Sigmoid colon (tissue), 7 donors: ENCODE data around the gene NTM. TPM values are rescaled to one million over a fixed set of nuclear protein-coding genes. Genes with fewer than 3 reads are reported as not detected.
"Not testable (repeated sequence)": the region's sequence is repeated elsewhere in the genome, so short reads cannot be mapped to it uniquely, and the experiment has no call there.

ENCODE experiments used
- DNase-seq: peaks from one replicate; pipeline ENCODE4 v3.0.0-alpha.2; 2019
- H3K27ac ChIP-seq, 4 donors: fragments of 200-600 bp; sonication (generic); one replicate each; pipeline ENCODE4 v1.5.1; 2016 to 2019; ENCODE audit warnings: mild to moderate bottlenecking in 1 of 4
- H3K27me3 ChIP-seq, 3 donors: fragments of 200-600 bp; sonication (generic); one replicate each; pipeline ENCODE4 v1.5.1; 2019; ENCODE audit warnings: mild to moderate bottlenecking in 1 of 3
- H3K36me3 ChIP-seq, 4 donors: fragments of 200-600 bp; sonication (generic); one replicate each; pipeline ENCODE4 v1.5.1; 2016 to 2019
- H3K4me1 ChIP-seq, 4 donors: fragments of 200-600 bp; sonication (generic); one replicate each; pipeline ENCODE4 v1.5.1; 2017 to 2019
- H3K4me3 ChIP-seq, 4 donors: fragments of 200-600 bp; sonication (generic); one replicate each; pipeline ENCODE4 v1.5.1; 2017 to 2019; ENCODE audit warnings: mild to moderate bottlenecking in 2 of 4, moderate library complexity in 1 of 4
- H3K9me3 ChIP-seq, 4 donors: fragments of 200-600 bp in 3 of 4; sonication (generic) in 3 of 4; one replicate each; pipeline versions ENCODE4 v1.5.1 to v1.6.1; 2013 to 2019
- EP300 ChIP-seq, 4 donors: sonication (generic); formaldehyde crosslinking; IDR thresholded peaks; one replicate each; pipeline ENCODE4 v1.6.1; 2017; ENCODE audit warnings: antibody characterized with exemption in 4 of 4
- POLR2A ChIP-seq, 2 donors: fragments of 450-650 bp; IDR thresholded peaks; one replicate each; pipeline ENCODE4 v1.6.1; 2016; ENCODE audit warnings: antibody characterized with exemption in 2 of 2, mild to moderate bottlenecking in 2 of 2, moderate library complexity in 2 of 2
- POLR2AphosphoS5 ChIP-seq, 4 donors: sonication (generic); formaldehyde crosslinking; IDR thresholded peaks; one replicate each; pipeline ENCODE4 v1.6.1; 2017; ENCODE audit warnings: antibody characterized with exemption in 4 of 4
- WGBS, 2 donors: extraction: QIAGEN DNeasy Blood & Tissue Kit; methylation state at CpG; one replicate each; pipeline ENCODE4 v1.1.7; 2013; 5-methylcytosine and 5-hydroxymethylcytosine counted together
- intact Hi-C: fragments of 100-400 bp; cut with DNase I; formaldehyde crosslinking; loops from one replicate; pipeline ENCODE4 v1.15.1; 2023
- polyA plus RNA-seq, 3 donors: library from polyadenylated mRNA; stranded (reverse); fragments of 200-250 nt; gene quantifications; one replicate each; pipeline ENCODE4 v1.2.3, GENCODE V29; 2013
- total RNA-seq, 4 donors: library from RNA; depleted of rRNA; stranded (reverse); fragments of >200 nt; gene quantifications; one replicate each; pipeline ENCODE4 v1.1.0, GENCODE V29; 2016
- TF ChIP-seq, protein P1 (sequence below), 4 experiments: fragments of 450-650 bp in 3 of 4; fragments of 200-600 bp in 1 of 4; IDR thresholded peaks; one replicate each; pipeline ENCODE4 v1.5.1; 2016 to 2019; ENCODE audit warnings: antibody characterized with exemption in 4 of 4, mild to moderate bottlenecking in 3 of 4, moderate library complexity in 2 of 4
- donor health status: healthy with polysubstance abuse.
- donor health status: Bipolar disorder and iron deficiency.
- donor health status: healthy.

Gene NTM
- total and polyA plus RNA-seq, 7 donors: 0.96 to 18.3 (median 6.4) TPM; not detected in 1

- Histone ChIP-seq H3K9me3 (no peaks in the 10 kb centered on the region), H3K27ac (no peak overlapping the region), H3K27me3 (no peaks in the 10 kb centered on the region), H3K36me3 (no peaks in the 10 kb centered on the region), H3K4me3 (no peak overlapping the region), H3K4me1 (no peaks in the 10 kb centered on the region)
- DNase-seq: no peak
- WGBS, 2 donors: 81 to 82% methylated on average over 8 of the region's 8 CpGs
- TF ChIP-seq POLR2A (IDR thresholded peaks at IDR 0.05) (no peak), POLR2AphosphoS5 (IDR thresholded peaks at IDR 0.05) (no peak), EP300 (IDR thresholded peaks at IDR 0.05) (no peak)
- TF ChIP-seq, protein P1, sequence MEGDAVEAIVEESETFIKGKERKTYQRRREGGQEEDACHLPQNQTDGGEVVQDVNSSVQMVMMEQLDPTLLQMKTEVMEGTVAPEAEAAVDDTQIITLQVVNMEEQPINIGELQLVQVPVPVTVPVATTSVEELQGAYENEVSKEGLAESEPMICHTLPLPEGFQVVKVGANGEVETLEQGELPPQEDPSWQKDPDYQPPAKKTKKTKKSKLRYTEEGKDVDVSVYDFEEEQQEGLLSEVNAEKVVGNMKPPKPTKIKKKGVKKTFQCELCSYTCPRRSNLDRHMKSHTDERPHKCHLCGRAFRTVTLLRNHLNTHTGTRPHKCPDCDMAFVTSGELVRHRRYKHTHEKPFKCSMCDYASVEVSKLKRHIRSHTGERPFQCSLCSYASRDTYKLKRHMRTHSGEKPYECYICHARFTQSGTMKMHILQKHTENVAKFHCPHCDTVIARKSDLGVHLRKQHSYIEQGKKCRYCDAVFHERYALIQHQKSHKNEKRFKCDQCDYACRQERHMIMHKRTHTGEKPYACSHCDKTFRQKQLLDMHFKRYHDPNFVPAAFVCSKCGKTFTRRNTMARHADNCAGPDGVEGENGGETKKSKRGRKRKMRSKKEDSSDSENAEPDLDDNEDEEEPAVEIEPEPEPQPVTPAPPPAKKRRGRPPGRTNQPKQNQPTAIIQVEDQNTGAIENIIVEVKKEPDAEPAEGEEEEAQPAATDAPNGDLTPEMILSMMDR (IDR thresholded peaks at IDR 0.05): no peak
- intact Hi-C loops: no loop called here
Measured at GRCh38 chr11:132361011-132361550, 990.7 kb downstream of the NTM start.

DNA sequence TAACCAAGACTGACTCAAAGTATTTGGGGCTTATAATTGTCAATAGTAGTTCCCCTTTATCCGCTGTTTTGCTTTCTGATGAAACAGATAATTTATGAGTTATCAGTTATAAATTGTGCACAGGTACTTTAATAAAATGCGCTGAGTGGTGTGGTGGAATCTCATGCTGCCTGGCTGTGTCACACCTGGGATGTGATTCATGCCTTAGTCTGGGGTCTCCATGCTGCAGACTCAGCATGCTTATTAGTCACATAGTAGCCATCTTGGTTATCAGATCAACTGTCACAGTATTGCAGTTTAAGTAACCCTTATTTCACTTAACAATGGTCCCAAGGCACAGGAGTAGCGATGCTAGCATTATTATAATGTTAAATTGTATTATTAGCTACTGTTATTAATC, 995.2 kb downstream of the NTM start:
- no peaks in the 10 kb centered on the region for H3K27me3 ChIP-seq
- intact Hi-C loops: no loop called here
- no peak for DNase-seq
- no peaks in the 10 kb centered on the region for H3K36me3 ChIP-seq
- H3K9me3 ChIP-seq: no peaks in the 10 kb centered on the region
- H3K27ac ChIP-seq: no peak overlapping the region
- no peak overlapping the region for H3K4me3 ChIP-seq
- no peaks in the 10 kb centered on the region for H3K4me1 ChIP-seq
- WGBS, 2 donors: 68 to 91% methylated on average over 3 of the region's 3 CpGs
- TF ChIP-seq POLR2A (IDR thresholded peaks at IDR 0.05) (no peak), EP300 (IDR thresholded peaks at IDR 0.05) (no peak), POLR2AphosphoS5 (IDR thresholded peaks at IDR 0.05) (no peak)
- TF ChIP-seq, protein P1 (IDR thresholded peaks at IDR 0.05): no peak

GRCh38 chr11:132367293-132367692, 996.9 kb downstream of the NTM start:
- intact Hi-C loops: no loop called here
- Histone ChIP-seq H3K9me3 (no peaks in the 10 kb centered on the region), H3K36me3 (no peaks in the 10 kb centered on the region), H3K27me3 (no peaks in the 10 kb centered on the region), H3K27ac (no peak overlapping the region), H3K4me1 (no peaks in the 10 kb centered on the region), H3K4me3 (no peak overlapping the region)
- no peak for DNase-seq
- TF ChIP-seq POLR2A (IDR thresholded peaks at IDR 0.05) (no peak), EP300 (IDR thresholded peaks at IDR 0.05) (no peak), POLR2AphosphoS5 (IDR thresholded peaks at IDR 0.05) (no peak)
- TF ChIP-seq, protein P1 (IDR thresholded peaks at IDR 0.05): no peak
- WGBS, 2 donors: 93 to 94% methylated on average over 3 of the region's 3 CpGs

DNA sequence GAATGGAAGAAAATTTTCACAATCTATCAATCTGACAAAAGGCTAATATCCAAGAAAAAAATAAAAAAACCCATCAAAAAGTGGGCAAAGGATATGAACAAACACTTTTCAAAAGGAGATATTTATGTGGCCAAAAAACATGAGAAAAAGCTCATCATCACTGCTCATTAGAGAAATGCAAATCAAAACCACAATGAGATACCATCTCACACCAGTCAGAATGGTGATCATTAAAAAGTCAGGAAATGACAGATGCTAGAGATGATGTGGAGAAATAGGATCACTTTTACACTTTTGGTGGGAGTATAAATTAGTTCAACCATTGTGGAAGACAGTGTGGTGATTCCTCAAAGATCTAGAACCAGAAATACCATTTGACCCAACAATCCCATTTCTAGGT, 999.7 kb downstream of the NTM start:
- H3K27ac ChIP-seq, H3K9me3 ChIP-seq, H3K36me3 ChIP-seq, DNase-seq, intact Hi-C loops, H3K4me3 ChIP-seq, H3K27me3 ChIP-seq, H3K4me1 ChIP-seq: not testable (repeated sequence)

GRCh38 chr11:132373405-132374143, 1003.2 kb downstream of the NTM start:
- Histone ChIP-seq H3K27ac (no peak overlapping the region), H3K4me3 (no peak overlapping the region), H3K27me3 (no peaks in the 10 kb centered on the region), H3K4me1 (no peaks in the 10 kb centered on the region), H3K36me3 (no peaks in the 10 kb centered on the region), H3K9me3 (no peaks in the 10 kb centered on the region)
- intact Hi-C loops: no loop called here
- no peak for TF ChIP-seq POLR2A (IDR thresholded peaks at IDR 0.05)
- TF ChIP-seq, protein P1 (IDR thresholded peaks at IDR 0.05): no peak
- no peak for TF ChIP-seq POLR2AphosphoS5 (IDR thresholded peaks at IDR 0.05)
- TF ChIP-seq EP300 (IDR thresholded peaks at IDR 0.05): no peak
- 92% methylated on average over 4 of the region's 4 CpGs for WGBS, 2 donors
- no peak for DNase-seq
